GM18508 (cell line): ENCODE results near the gene PEAR1.
"Not testable (repeated sequence)": the region's sequence is repeated elsewhere in the genome, so short reads cannot be mapped to it uniquely, and the experiment has no call there.

Experiments used
- ATAC-seq: cut with Tn5 transposase; IDR thresholded peaks from one replicate; pipeline ENCODE4 v1.9.1; 2021; ENCODE audit warnings: moderate number of reproducible peaks; ENCODE audit not compliant: insufficient read depth, unreplicated experiment

PEAR1 gene

DNA sequence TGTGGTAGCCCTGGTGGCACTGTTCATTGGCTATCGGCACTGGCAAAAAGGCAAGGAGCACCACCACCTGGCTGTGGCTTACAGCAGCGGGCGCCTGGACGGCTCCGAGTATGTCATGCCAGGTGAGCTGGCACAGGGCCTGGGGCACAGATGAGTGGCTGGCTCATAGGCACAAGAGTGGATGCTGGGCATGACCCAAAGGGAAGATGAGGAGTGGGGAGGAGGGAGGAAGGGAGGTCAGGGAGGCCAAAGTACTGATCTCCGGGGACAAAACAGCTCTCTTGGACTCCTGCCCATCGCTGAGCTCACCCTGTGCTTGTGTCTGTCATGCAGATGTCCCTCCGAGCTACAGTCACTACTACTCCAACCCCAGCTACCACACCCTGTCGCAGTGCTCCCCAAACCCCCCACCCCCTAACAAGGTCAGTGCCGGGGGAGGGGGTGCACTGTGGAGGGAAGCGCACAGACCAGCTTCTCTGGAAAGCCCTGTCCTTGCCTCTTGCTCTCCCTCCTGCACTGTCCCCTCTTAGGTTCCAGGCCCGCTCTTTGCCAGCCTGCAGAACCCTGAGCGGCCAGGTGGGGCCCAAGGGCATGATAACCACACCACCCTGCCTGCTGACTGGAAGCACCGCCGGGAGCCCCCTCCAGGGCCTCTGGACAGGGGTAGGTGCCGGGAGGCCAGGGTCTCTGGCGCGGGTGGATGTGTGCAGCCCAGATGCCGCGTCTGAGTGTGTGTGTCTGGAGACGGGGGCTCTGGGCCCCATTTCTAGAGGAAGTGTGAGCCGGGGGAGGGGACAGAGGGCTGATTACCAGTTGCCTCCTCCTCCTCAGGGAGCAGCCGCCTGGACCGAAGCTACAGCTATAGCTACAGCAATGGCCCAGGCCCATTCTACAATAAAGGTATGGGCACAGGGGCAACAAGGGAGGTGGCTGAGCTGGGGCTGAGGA, 19.6 kb downstream of the PEAR1 start:
- no peak for ATAC-seq

DNA sequence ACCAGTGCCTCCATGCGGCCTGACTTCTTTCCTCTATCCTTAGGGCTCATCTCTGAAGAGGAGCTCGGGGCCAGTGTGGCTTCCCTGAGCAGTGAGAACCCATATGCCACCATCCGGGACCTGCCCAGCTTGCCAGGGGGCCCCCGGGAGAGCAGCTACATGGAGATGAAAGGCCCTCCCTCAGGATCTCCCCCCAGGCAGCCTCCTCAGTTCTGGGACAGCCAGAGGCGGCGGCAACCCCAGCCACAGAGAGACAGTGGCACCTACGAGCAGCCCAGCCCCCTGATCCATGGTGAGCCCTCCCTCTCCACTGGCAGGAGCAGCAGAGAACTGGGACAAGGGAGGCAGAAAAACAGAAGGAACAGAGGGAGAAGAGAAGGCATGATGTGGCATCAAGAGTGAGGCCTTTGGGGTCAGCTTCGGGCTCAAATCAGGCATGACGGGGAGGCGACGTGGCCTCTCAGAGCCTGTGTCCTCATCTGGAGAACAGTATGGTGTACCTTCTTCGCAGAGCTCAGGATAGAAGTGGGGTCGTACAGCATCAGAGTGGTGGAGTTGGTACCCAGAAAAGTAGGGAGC, 20.4 kb downstream of the PEAR1 start:
- ATAC-seq: no peak

DNA sequence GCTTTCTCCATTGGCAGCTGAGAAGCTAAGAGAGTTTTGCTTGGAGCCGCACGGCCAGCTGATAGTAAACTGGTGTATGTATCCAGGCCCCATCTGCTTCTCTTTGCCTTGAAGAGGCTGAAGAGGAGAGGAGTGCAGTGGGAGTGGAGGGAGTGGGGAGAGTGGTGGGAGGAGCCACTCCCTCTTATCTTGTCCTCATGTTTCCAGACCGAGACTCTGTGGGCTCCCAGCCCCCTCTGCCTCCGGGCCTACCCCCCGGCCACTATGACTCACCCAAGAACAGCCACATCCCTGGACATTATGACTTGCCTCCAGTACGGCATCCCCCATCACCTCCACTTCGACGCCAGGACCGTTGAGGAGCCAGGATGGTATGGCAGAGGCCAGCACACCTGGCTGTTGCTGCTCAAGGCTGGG, 20.9 kb downstream of the PEAR1 start:
- ATAC-seq: no peak

DNA sequence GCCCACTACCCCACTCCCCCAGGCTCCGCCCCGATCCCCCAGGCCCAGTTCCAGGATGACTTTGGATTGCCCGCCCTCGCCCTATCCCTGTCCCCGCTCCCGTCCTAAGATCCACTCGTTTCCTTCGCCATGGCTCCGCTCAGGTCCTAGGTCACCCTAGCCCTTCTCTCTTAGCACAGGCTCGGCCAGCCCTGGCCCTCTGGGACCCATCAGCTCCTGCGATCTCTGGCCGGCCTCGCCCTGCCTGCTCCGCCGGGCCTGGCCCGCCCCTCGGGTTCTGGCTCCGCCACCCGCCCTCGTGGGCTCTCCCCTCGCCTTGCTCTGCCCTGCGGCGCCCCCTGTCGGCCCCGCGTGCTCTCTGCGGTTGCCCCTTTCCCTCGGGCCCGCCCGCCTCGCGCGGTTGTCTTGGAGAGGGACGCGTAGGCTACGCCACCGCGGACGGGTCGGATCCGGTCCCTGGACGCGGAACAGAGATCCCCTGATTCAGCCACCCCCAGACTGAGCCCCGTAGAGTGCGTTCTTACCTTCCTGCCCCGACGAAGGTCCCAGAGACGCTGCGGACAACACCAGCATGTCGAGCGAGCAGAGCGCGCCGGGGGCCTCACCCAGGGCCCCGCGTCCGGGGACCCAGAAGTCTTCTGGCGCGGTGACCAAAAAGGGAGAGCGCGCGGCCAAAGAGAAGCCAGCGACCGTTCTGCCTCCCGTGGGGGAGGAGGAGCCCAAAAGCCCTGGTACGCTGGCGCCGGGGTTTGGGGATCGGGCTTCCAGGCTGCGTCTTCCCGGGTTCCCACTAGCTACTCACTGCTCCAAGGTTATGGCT, 26.9 kb downstream of the PEAR1 start, which contains the start of gene LRRC71:
LRRC71 (plus strand) TSS at position 400 of the 820 bp plus-strand sequence; CDS start at position 572, 172 bp downstream.
- ATAC-seq: no peak

DNA sequence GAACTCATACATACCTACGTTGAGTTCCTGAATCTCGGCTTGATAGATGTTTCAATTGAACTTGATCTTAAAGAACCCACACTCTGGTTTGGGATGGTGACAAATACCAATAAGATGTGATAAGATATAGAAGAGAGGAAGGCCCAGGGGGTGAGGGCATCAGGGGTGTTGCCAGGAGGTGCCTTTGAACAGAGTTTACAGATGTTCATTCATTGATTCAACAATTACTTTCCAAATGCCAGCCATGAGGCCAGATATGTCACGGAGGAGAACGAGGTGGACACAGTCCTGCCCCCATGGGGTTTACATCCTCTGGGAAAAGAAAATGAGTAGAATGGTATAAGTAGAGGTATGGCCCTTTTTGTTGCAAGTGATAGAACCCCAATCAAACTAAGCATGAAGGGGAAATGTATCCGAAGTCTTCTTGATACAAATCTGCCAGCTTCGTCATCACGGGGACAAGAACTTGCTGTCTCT, 27.6 kb downstream of the PEAR1 start:
- no peak for ATAC-seq

DNA sequence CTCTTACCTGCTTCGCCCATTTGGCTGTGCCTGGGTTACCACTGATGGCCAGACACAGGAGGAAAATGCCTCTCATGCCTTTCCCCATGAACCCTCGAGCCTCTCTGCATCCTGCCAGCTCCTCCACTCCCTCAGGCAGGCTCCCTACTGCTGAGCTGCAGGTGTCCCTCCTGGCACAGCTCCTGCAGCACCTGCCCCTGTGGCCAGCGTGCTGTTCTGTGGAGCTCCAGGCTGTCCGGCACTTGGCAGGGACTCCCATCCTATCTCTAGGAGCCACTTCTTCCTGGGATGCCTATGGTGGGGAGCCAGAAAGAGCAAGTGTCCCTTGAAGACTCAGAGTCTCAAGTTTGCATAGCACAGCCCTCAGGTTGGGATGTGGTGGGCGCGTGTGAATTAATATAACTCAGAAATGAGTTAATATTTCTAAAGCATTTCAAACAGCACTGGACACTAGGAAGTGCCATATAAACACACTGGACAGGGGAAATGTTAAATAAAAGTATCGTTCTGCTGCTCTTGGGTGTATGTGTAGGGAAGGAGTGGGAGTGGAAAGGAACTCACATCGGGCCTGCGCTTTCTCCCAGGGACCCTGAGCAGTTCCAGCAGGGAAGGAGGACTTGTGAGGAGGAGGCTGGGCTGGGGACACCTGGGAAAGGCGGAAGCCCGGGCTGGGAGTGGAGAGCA, 29.6 kb downstream of the PEAR1 start:
- no peak for ATAC-seq

DNA sequence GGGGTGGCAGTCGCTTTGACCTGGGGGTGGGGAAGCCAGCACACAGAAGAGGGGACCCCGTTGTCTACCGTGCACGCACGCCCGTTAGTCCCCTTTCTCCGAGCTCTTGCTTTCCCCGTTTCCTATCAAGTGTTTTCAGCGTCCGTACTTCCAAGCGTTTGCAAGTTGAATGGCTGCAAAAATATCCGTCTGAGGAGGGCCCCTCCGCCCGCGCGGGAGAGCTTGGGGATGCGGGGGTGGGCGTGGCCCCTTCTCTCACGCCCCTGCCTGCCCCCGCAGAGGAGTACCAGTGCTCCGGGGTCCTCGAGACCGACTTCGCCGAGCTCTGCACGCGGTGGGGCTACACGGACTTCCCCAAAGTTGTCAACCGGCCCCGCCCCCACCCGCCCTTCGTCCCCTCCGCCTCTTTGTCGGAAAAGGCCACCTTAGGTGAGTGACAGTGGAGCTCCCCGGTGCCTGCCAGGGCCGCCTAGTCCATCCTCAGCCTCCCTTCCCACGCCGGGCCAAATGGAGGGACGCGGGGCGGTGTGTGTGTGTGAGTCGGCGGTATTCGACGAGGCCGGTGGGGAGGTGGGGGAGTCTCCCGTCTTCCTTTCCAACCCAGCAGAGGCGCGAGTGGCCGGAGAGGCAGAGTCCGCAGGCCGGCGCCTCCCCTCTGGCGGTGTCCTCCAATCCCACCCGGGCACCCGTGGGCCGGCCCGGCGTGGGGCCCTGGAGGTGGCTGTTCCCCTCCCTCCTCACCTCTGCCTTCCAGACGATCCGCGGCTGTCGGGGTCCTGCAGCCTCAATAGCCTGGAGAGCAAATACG, 30.4 kb downstream of the PEAR1 start:
- no peak for ATAC-seq

DNA sequence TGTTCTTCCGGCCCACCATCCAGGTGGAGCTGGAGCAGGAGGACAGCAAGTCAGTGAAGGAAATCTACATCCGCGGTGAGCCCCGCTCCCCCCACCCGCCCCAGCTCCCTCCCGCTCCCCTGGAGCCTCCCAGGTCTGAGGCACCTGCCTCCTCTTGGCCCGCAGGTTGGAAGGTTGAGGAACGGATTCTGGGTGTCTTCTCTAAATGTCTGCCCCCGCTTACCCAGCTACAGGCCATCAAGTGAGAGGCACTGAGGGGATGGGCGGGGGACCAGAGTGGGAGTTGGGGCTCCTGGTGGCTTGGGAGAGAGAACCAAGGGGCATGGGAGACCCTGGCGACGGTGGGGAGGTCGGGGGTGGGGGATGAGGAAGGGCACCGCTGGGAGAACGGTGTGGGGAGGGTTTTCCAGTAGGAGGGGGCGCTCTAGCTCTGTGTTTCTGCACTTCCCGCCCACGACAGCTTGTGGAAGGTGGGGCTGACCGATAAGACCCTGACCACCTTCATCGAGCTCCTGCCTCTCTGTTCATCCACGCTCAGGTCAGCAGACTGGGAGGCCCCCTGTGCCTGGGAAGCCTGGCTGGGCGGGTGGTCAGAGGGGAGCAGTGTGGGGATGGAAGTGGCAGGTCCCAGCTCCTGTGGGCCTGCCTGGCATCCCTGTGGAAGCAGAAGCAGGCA, 31.1 kb downstream of the PEAR1 start:
- no peak for ATAC-seq

DNA sequence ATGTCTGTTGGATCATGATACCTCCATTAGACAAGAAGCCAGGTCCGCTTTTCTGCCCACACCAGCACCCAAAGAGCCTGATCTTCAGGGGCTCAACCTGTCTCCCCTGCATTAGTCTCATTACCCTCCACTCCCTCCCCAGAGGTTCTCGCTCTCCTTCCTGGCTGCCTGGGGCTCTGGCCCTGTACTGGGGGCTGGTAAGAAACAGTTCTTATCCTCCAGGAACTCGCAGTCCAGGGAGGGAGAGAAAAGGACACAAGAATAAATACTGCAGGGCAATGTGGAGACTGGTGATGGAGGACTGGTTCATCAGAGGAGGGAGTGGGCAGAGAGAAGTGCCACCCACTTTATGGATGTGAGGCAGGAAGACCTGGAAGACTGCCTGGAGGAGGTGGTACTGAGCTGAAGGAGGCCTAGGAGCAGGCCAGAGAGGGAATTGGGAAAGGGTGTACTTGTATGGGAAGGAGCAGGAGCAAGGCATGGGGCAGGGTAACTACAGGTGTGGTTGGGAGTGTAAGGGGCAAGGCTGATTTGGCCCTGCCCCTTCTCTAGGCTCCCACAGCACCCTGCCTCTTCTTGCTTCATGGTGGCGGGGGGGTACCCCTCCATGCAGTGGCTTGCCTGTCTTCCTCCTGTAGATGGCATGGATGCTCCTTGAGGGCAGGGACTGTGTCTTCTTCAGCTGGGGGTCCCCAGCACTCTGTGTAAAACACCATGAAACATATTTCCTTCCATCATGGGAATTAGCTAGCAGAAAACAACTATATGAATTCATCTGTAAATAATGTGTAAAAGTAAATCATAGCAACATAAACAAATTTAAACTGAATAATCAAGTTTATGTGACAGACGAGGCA, 31.9 kb downstream of the PEAR1 start:
- ATAC-seq: no peak

DNA sequence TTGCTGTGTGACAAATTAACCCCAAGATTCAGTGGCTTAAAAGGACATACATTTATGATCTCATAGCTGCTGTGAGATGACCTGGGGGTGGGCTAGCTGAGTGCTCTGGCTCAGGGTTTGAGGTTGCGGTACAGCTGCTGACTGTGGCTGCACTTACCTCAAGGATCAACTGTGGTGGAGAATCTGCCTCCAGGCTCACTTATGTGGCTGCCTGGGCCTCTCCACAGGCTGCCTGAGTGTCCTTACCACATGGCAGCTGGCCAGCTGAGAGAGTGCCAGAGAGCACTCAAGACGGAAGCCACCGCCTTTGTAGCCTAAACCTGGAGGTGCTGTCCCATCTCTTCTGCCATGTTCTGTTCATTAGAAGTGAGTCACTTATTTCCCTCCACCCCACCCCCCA, 32.7 kb downstream of the PEAR1 start:
- ATAC-seq: no peak

DNA sequence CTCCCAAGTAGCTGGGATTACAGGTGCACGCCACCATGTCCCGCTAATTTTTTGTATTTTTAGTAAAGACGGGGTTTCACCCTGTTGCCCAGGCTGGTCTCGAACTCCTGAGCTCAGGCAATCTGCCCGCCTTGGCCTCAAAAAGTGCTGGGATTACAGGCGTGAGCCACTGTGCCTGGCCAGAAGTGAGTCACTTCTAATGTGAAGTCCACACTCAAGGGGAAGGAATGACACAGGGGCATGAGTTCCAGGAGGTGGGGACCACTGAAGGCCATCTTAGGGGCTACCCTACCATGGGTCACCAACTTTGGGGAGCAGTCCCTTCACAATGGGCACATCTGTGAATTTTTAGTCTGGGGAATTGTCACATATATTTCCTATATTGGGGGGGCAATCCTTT, 33.2 kb downstream of the PEAR1 start:
- not testable (repeated sequence) for ATAC-seq

DNA sequence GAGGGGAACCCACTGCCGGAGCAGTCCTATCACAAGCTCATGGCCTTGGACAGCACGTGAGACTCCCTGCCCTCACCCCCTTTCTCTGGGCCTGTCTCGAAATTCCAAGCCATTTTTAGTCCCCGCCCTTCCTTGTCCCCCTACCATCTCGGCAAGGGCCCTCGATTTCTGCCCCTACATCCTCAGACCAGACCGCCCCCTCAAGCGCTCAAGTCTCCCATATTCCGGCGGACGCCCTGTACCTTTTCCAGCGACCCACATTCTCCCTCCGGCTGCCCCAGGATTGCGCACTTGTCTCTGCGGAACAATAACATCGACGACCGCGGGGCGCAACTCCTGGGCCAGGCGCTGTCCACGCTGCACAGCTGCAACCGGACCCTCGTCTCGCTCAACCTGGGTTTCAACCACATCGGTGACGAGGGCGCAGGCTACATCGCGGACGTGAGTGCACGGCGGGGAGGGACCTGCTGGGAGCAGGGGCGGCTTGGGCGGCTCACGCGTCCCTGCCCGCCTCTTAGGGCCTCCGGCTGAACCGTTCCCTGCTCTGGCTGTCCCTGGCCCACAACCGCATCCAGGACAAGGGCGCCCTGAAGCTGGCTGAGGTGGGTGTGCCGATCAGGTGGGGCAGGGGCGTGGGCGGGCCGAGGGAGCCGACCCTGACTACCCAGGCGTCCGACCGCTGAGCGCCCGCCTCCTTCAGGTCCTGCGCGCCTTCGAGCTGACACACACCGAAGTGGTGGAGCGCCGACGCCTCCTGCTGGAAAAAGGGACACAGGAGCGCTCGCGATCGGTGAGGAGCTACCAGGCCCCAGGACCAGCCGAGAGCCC, 33.9 kb downstream of the PEAR1 start:
- ATAC-seq: no peak

DNA sequence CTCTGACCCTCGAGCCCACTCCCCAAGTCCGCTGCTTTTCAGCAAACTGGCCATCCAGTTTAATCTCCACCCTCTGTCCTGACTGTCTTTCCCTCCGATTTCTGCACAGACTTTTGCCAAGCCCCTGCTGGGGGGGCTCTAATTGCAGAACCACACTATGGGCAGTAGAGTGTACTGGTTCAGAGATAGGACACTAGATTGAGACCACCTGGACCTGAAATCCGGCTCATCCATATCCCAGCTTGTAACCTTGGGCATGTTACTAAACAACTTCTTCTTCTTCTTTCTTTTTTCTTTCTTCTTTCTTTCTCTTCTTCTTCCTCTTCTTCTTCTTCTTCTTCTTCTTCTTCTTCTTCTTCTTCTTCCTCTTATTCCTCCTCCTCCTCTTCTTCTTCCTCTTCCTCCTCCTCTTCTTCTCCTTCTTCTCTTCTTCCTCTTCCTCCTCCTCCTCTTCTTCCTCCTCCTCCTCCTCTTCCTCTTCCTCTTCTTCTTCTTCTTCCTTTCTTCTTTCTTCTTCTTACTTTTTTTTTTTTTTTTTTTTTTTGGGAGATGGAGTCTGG, 34.6 kb downstream of the PEAR1 start:
- no peak for ATAC-seq

DNA sequence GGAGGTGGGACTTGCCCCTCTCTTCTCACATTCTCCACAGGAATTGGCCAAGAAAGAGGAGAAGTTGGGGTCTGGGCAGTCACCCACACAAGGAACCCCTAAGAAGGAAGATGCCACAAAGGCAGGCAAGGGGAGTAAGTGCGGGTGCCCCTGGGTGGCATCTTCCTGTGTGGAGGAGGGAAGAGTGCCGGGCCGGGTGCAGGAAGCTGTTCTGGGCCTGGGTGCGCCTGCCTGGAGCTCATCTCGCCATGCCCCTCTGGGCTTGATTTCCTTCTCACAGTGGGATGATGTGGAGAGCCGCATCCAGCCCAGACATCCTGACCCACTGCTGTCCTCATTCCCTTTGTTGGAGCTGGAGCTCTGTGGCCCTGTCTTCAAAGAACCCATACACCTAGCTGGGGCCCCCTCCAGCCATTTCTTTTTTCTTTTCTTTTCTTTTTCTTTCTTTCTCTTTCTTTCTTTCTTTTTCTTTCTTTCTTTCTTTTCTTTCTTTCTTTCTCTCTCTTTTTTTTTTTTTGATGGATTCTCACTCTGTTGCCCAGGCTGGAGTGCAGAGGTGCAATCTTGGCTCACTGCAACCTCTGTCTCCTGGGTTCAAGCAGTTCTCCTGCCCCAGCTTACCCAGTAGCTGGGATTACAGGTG, 36.2 kb downstream of the PEAR1 start:
- no peak for ATAC-seq

DNA sequence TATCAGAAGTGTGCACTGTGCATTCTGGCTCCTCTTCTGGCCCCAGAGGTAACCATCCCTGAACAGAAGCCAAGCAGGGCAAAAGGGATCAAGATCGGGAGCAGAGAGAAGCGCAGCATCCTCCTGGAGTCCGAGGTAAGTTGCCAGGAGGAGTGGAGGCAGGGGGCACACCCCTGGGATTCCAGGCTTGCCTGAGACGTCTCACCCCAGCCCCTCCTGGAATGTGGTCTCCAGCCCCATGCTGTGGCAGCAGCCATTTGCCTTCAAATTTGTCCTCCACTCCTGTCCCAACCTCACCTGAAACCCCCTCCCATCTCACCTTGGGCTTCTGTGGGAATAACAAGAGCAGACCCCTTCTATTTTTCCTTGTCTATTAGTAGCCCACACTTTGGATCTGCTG, 37.0 kb downstream of the PEAR1 start:
- ATAC-seq: no peak

DNA sequence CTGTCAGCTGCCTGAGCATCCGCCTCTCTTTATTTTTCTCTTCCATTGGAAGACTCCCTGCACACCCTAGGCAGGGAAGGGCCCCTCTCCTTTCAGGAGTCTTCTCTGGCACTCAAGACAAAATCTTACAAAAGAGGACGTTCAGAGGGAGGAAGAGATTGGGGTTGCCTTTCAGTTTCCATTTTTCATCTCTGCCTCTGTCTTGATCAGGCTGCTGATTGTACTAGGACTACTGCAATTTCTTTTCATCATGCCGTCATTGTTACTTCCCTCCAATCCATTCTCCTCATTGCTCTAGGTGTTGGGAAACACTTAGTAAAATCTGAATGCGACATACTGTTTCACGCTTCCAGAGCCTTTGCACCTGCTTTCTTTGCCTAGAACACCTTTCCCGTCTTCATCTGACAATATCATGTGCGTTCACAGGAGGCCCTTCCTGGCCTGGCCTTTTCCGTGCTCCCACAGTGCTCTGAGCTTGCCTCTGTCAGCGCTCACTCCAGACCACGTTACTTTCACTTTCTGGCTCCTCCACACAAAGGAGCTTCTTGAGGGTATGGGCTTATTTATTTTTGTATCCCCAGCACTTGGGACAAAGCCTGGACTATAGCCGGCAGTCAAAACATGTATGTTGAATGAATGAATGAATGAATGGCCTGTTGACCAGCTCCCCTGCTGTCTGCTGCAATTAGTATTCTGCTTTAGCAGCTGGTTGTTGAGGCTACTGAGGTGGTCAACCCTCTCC, 37.9 kb downstream of the PEAR1 start:
- no peak for ATAC-seq
